Activated T-helper 17 cell treated with anti-CD3 and anti-CD28 coated beads, Interleukin-2, amount 50 U/mL, for 72 hours (primary cell): ENCODE results near the gene MAVS. TPM values are rescaled to one million over a fixed set of nuclear protein-coding genes. Genes with fewer than 3 reads are reported as not detected.
"Not testable (repeated sequence)": the region's sequence is repeated elsewhere in the genome, so short reads cannot be mapped to it uniquely, and the experiment has no call there.

ENCODE experiments used
- ATAC-seq: fragments of 150-1000 bp; cut with Tn5 transposase; replicated peaks from 2 replicates; pipeline ENCODE4 v1.10.0; 2021; ENCODE audit warnings: mild to moderate bottlenecking, moderate library complexity
- H3K27ac Mint-ChIP-seq: one replicate; pipeline ENCODE4 v1.8.0; 2022; ENCODE audit warnings: mixed read lengths
- H3K27me3 Mint-ChIP-seq: one replicate; pipeline ENCODE4 v1.8.0; 2022; ENCODE audit warnings: mixed read lengths
- H3K36me3 Mint-ChIP-seq: one replicate; pipeline ENCODE4 v1.8.0; 2022; ENCODE audit warnings: low read depth, mild to moderate bottlenecking, mixed read lengths
- H3K4me1 Mint-ChIP-seq: one replicate; pipeline ENCODE4 v1.8.0; 2022; ENCODE audit warnings: mixed read lengths
- H3K4me3 Mint-ChIP-seq: one replicate; pipeline ENCODE4 v1.8.0; 2022; ENCODE audit warnings: mild to moderate bottlenecking, mixed read lengths
- H3K9me3 Mint-ChIP-seq: one replicate; pipeline ENCODE4 v1.8.0; 2022; ENCODE audit warnings: mixed read lengths
- total RNA-seq, 2 donors: library from RNA; stranded (reverse); gene quantifications; one replicate each; pipeline ENCODE4 v1.2.3, GENCODE V29; 2022

Gene MAVS
- total RNA-seq, 2 donors from 2014 or later: 27.9 to 34.4 TPM

- peak overlapping the region; percentile 73 for H3K4me3 Mint-ChIP-seq
- H3K4me1 Mint-ChIP-seq: peaks cover 43% of the 10 kb centered on the region
- no peaks in the 10 kb centered on the region for H3K27me3 Mint-ChIP-seq
These were observed 50.4 kb downstream of the MAVS start for GRCh38 chr20:3896853-3897583.

GRCh38 chr20:3898181-3898580 lies 51.5 kb downstream of the MAVS start:
- not testable (repeated sequence) for ATAC-seq, H3K9me3 Mint-ChIP-seq, H3K27me3 Mint-ChIP-seq, H3K27ac Mint-ChIP-seq
- peaks cover 64% of the 10 kb centered on the region for H3K36me3 Mint-ChIP-seq
- peak overlapping the region; percentile 73 for H3K4me3 Mint-ChIP-seq
- peaks cover 43% of the 10 kb centered on the region for H3K4me1 Mint-ChIP-seq

More at GRCh38 chr20:3896853-3897583, 50.4 kb downstream of the MAVS start:
- ATAC-seq: no peak
- Mint-ChIP-seq H3K9me3 (no peaks in the 10 kb centered on the region), H3K27ac (peak overlapping the region; percentile 76), H3K36me3 (peaks cover 67% of the 10 kb centered on the region)

- Mint-ChIP-seq H3K4me1 (peaks cover 39% of the 10 kb centered on the region), H3K27me3 (no peaks in the 10 kb centered on the region), H3K9me3 (no peaks in the 10 kb centered on the region), H3K27ac (no peak overlapping the region), H3K36me3 (peaks cover 61% of the 10 kb centered on the region), H3K4me3 (peak overlapping the region; percentile 54)
- ATAC-seq: no peak
These were observed 52.0 kb downstream of the MAVS start for GRCh38 chr20:3898639-3899038.

GRCh38 chr20:3900187-3900604 lies 53.6 kb downstream of the MAVS start:
- peak; percentile 61 for ATAC-seq
- Mint-ChIP-seq H3K4me3 (peak overlapping the region; percentile 54), H3K27ac (peak overlapping the region; percentile 44), H3K27me3 (no peaks in the 10 kb centered on the region), H3K9me3 (no peaks in the 10 kb centered on the region), H3K36me3 (peaks cover 65% of the 10 kb centered on the region), H3K4me1 (peaks cover 37% of the 10 kb centered on the region)

- Mint-ChIP-seq H3K4me1 (peaks cover 37% of the 10 kb centered on the region), H3K27me3 (no peaks in the 10 kb centered on the region), H3K4me3 (peak overlapping the region; percentile 48), H3K27ac (peak overlapping the region; percentile 84), H3K36me3 (peaks cover 59% of the 10 kb centered on the region), H3K9me3 (no peaks in the 10 kb centered on the region)
- ATAC-seq: no peak
These were observed 54.5 kb downstream of the MAVS start for GRCh38 chr20:3901028-3901705.

- ATAC-seq: no peak
- Mint-ChIP-seq H3K4me1 (peaks cover 35% of the 10 kb centered on the region), H3K27ac (peak overlapping the region; percentile 84), H3K9me3 (no peaks in the 10 kb centered on the region), H3K27me3 (no peaks in the 10 kb centered on the region), H3K4me3 (peak overlapping the region; percentile 48), H3K36me3 (peaks cover 52% of the 10 kb centered on the region)
These were observed 55.2 kb downstream of the MAVS start for GRCh38 chr20:3901706-3902440.

GRCh38 chr20:3902446-3902845 lies 55.8 kb downstream of the MAVS start:
- Mint-ChIP-seq H3K27ac (no peak overlapping the region), H3K4me3 (no peak overlapping the region), H3K9me3 (no peaks in the 10 kb centered on the region), H3K27me3 (no peaks in the 10 kb centered on the region), H3K36me3 (peaks cover 48% of the 10 kb centered on the region), H3K4me1 (peaks cover 29% of the 10 kb centered on the region)
- ATAC-seq: no peak

GRCh38 chr20:3904224-3904623 lies 57.6 kb downstream of the MAVS start:
- no peak overlapping the region for H3K4me3 Mint-ChIP-seq
- H3K27me3 Mint-ChIP-seq: no peaks in the 10 kb centered on the region
- H3K36me3 Mint-ChIP-seq: peaks cover 66% of the 10 kb centered on the region
- no peak for ATAC-seq
- H3K27ac Mint-ChIP-seq: no peak overlapping the region
- H3K9me3 Mint-ChIP-seq: no peaks in the 10 kb centered on the region
- H3K4me1 Mint-ChIP-seq: peaks cover 39% of the 10 kb centered on the region

- Mint-ChIP-seq H3K27me3 (no peaks in the 10 kb centered on the region), H3K4me1 (peaks cover 37% of the 10 kb centered on the region), H3K36me3 (peaks cover 68% of the 10 kb centered on the region), H3K9me3 (no peaks in the 10 kb centered on the region), H3K4me3 (peak overlapping the region; percentile 16), H3K27ac (peak overlapping the region; percentile 36)
- ATAC-seq: no peak
These were observed 58.2 kb downstream of the MAVS start for GRCh38 chr20:3904857-3905256.

- Mint-ChIP-seq H3K4me3 (peak overlapping the region; percentile 81), H3K36me3 (peaks cover 76% of the 10 kb centered on the region), H3K4me1 (peaks cover 20% of the 10 kb centered on the region), H3K27ac (peak overlapping the region; percentile 94)
- H3K27me3 Mint-ChIP-seq, H3K9me3 Mint-ChIP-seq: not testable (repeated sequence)
- ATAC-seq: peak; percentile 96
These were observed 60.4 kb downstream of the MAVS start for GRCh38 chr20:3906744-3907721.

GRCh38 chr20:3908667-3909066 lies 62.0 kb downstream of the MAVS start:
- H3K27ac Mint-ChIP-seq: peak overlapping the region; percentile 78
- peaks cover 81% of the 10 kb centered on the region for H3K36me3 Mint-ChIP-seq
- no peaks in the 10 kb centered on the region for H3K9me3 Mint-ChIP-seq
- no peaks in the 10 kb centered on the region for H3K27me3 Mint-ChIP-seq
- H3K4me3 Mint-ChIP-seq: peak overlapping the region; percentile 81
- ATAC-seq: no peak
- H3K4me1 Mint-ChIP-seq: peaks cover 19% of the 10 kb centered on the region

GRCh38 chr20:3909952-3910366 lies 63.3 kb downstream of the MAVS start:
- Mint-ChIP-seq H3K4me1 (peaks cover 23% of the 10 kb centered on the region), H3K36me3 (peaks cover 82% of the 10 kb centered on the region), H3K9me3 (no peaks in the 10 kb centered on the region), H3K27me3 (no peaks in the 10 kb centered on the region), H3K27ac (no peak overlapping the region), H3K4me3 (no peak overlapping the region)
- no peak for ATAC-seq

GRCh38 chr20:3910853-3911252 lies 64.2 kb downstream of the MAVS start:
- H3K4me3 Mint-ChIP-seq: no peak overlapping the region
- no peaks in the 10 kb centered on the region for H3K9me3 Mint-ChIP-seq
- peaks cover 87% of the 10 kb centered on the region for H3K36me3 Mint-ChIP-seq
- no peak for ATAC-seq
- H3K27ac Mint-ChIP-seq: no peak overlapping the region
- peaks cover 31% of the 10 kb centered on the region for H3K4me1 Mint-ChIP-seq
- no peaks in the 10 kb centered on the region for H3K27me3 Mint-ChIP-seq

- no peak overlapping the region for H3K27ac Mint-ChIP-seq
- ATAC-seq: no peak
- H3K4me3 Mint-ChIP-seq: no peak overlapping the region
- H3K4me1 Mint-ChIP-seq: peaks cover 38% of the 10 kb centered on the region
- H3K36me3 Mint-ChIP-seq: peaks cover 98% of the 10 kb centered on the region
- no peaks in the 10 kb centered on the region for H3K27me3 Mint-ChIP-seq
- no peaks in the 10 kb centered on the region for H3K9me3 Mint-ChIP-seq
These were observed 65.3 kb downstream of the MAVS start for GRCh38 chr20:3911956-3912355.
